Tibial artery (tissue), 4 donors: ENCODE measurements around the gene OR7G3.

Source experiments
- DNase-seq, 2 donors: peaks; one replicate each; pipeline ENCODE4 v3.0.0-alpha.2; 2019
- H3K27ac ChIP-seq, 2 donors: fragments of 200-600 bp; sonication (generic) in 1 of 2; 1 replicate in 1 of 2; 2 replicates in 1 of 2; pipeline ENCODE4 v1.5.1; 2018 to 2019; ENCODE audit warnings: mild to moderate bottlenecking in 1 of 2
- H3K27me3 ChIP-seq, 2 donors: fragments of 200-600 bp; sonication (generic) in 1 of 2; one replicate each; pipeline versions ENCODE4 v1.5.1 to v1.6.0; 2016 to 2019
- H3K36me3 ChIP-seq, 3 donors: fragments of 200-600 bp; sonication (generic) in 2 of 3; one replicate each; pipeline ENCODE4 v1.5.1; 2016 to 2019; ENCODE audit warnings: mild to moderate bottlenecking in 2 of 3
- H3K4me1 ChIP-seq, 4 donors: fragments of 200-600 bp; sonication (generic) in 2 of 4; 1 replicate in 3 of 4; 2 replicates in 1 of 4; pipeline ENCODE4 v1.5.1; 2016 to 2019
- H3K4me3 ChIP-seq, 2 donors: fragments of 200-600 bp; sonication (generic) in 1 of 2; 1 replicate in 1 of 2; 2 replicates in 1 of 2; pipeline ENCODE4 v1.5.1; 2018 to 2019; ENCODE audit warnings: mild to moderate bottlenecking in 2 of 2
- H3K9me3 ChIP-seq, 3 donors: fragments of 200-600 bp; sonication (generic) in 1 of 3; one replicate each; pipeline ENCODE4 v1.5.1; 2016 to 2019
- CTCF ChIP-seq, 2 experiments: fragments of 200-600 bp in 1 of 2; fragments of 450-650 bp in 1 of 2; IDR thresholded peaks; one replicate each; pipeline ENCODE4 v1.5.1; 2017 to 2019; ENCODE audit warnings: antibody characterized with exemption in 2 of 2, mild to moderate bottlenecking in 1 of 2, moderate library complexity in 1 of 2
- intact Hi-C: fragments of 100-400 bp; cut with DNase I; formaldehyde crosslinking; loops from one replicate; pipeline ENCODE4 v1.15.0; 2023; ENCODE audit warnings: low total_unique reads

OR7G3 gene

GRCh38 chr19:9115307-9115813 lies 11.4 kb downstream of the OR7G3 start, which contains the start of gene OR7G1:
OR7G1 (minus strand) TSS chr19:9115763; CDS start chr19:9115763, 0 bp downstream.
- intact Hi-C loops, result no loop called here
- no peak for DNase-seq

GRCh38 chr19:9109959-9110358 lies 16.8 kb downstream of the OR7G3 start:
- Histone ChIP-seq H3K4me3 (no peak overlapping the region), H3K36me3 (no peaks in the 10 kb centered on the region), H3K4me1 (no peaks in the 10 kb centered on the region), H3K27me3 (no peaks in the 10 kb centered on the region), H3K27ac (no peak overlapping the region), H3K9me3 (no peaks in the 10 kb centered on the region)
- intact Hi-C loops, result no loop called here
- DNase-seq, result no peak
- TF ChIP-seq CTCF (IDR thresholded peaks at IDR 0.05), result no peak

More at GRCh38 chr19:9115307-9115813, 11.4 kb downstream of the OR7G3 start, which contains the start of gene OR7G1:
- Histone ChIP-seq H3K4me3 (no peak within 1 kb of the TSS), H3K4me1 (no peaks in the 10 kb centered on the region), H3K27ac (no peak within 1 kb of the TSS), H3K36me3 (no peaks in the 10 kb centered on the region), H3K9me3 (no peaks in the 10 kb centered on the region), H3K27me3 (no peaks in the 10 kb centered on the region)
- TF ChIP-seq CTCF (IDR thresholded peaks at IDR 0.05), result no peak

- no peak within 1 kb of the TSS for H3K27ac ChIP-seq
- no peak within 1 kb of the TSS for H3K4me3 ChIP-seq
- intact Hi-C loops, result no loop called here
- no peak for TF ChIP-seq CTCF (IDR thresholded peaks at IDR 0.05)
- DNase-seq, result no peak
- H3K36me3 ChIP-seq, result no peaks in the 10 kb centered on the region
- no peaks in the 10 kb centered on the region for H3K9me3 ChIP-seq
- H3K4me1 ChIP-seq, result no peaks in the 10 kb centered on the region
- no peaks in the 10 kb centered on the region for H3K27me3 ChIP-seq
These were observed 19.4 kb downstream of the OR7G3 start, which contains the start of gene OR7G2 for GRCh38 chr19:9107375-9107774. OR7G2 (minus strand) TSS chr19:9107475; CDS start chr19:9103243, 4,232 bp downstream.

- Histone ChIP-seq H3K4me1 (no peaks in the 10 kb centered on the region), H3K4me3 (no peak within 1 kb of the TSS), H3K27me3 (peaks cover 0 to 2% of the 10 kb centered on the region in 2 donors)
These were observed 40.0 kb downstream of the OR7G3 start, which contains the start of gene OR1M1 for GRCh38 chr19:9086761-9087160. OR1M1 (plus strand) TSS chr19:9087061; CDS start chr19:9093245, 6,184 bp downstream.

GRCh38 chr19:9078651-9079050 lies 48.1 kb downstream of the OR7G3 start:
- Histone ChIP-seq H3K27ac (no peak overlapping the region), H3K4me3 (no peak overlapping the region), H3K9me3 (no peaks in the 10 kb centered on the region), H3K4me1 (peaks cover 0 to 14% (median 2%) of the 10 kb centered on the region in 4 donors), H3K36me3 (no peaks in the 10 kb centered on the region), H3K27me3 (no peaks in the 10 kb centered on the region)
- TF ChIP-seq CTCF (IDR thresholded peaks at IDR 0.05), result no peak
- intact Hi-C loops, result loop anchor here (5.0 kb wide), 1 partner anchor 421 kb away; no protein-coding TSS in a partner anchor
- DNase-seq, result no peak

More at GRCh38 chr19:9086761-9087160, 40.0 kb downstream of the OR7G3 start, which contains the start of gene OR1M1:
- intact Hi-C loops, result no loop called here
- no peak for DNase-seq
- Histone ChIP-seq H3K36me3 (no peaks in the 10 kb centered on the region), H3K27ac (no peak within 1 kb of the TSS), H3K9me3 (no peaks in the 10 kb centered on the region)
- no peak for TF ChIP-seq CTCF (IDR thresholded peaks at IDR 0.05)
